ENCODE data around the gene TTC34. TPM values are rescaled to one million over a fixed set of nuclear protein-coding genes. Genes with fewer than 3 reads are reported as not detected.

The TTC34 gene
- total RNA-seq, 1 experiment from 2014 or later, result 0.92 TPM

GRCh38 chr1:2609319-2610035 is 192.0 kb downstream of the TTC34 start:
- Histone ChIP-seq H3T11ph (ENCODE audit: low read length) (no peak overlapping the region), H3K18ac (ENCODE audit: insufficient read length, low read depth, low read length) (no peak overlapping the region), H2AK5ac (ENCODE audit: insufficient read length, low read length) (no peak overlapping the region), H2BK20ac (ENCODE audit: low read depth, low read length, poor library complexity, severe bottlenecking) (no peak overlapping the region), H2BK15ac (ENCODE audit: low read depth, low read length) (no peak overlapping the region), H4K5ac (ENCODE audit: insufficient read length, low read depth, low read length) (no peak overlapping the region), H3K56ac (ENCODE audit: insufficient read length, low read depth, low read length) (no peak overlapping the region), H4K8ac (replicated peaks; ENCODE audit: insufficient read length, low read depth, low read length) (no peak overlapping the region), H3K4me1 (ENCODE audit: insufficient read depth, low read length) (no peaks in the 10 kb centered on the region), H3K79me1 (ENCODE audit: insufficient read depth, low read depth, low read length, poor library complexity, severe bottlenecking) (no peaks in the 10 kb centered on the region), H3K23ac (ENCODE audit: insufficient read length, low read depth, low read length) (no peak overlapping the region), H2AFZ (ENCODE audit: low read length) (no peak overlapping the region), H2BK5ac (ENCODE audit: insufficient read length, low read length) (no peak overlapping the region), H3K14ac (ENCODE audit: insufficient read depth, low read length) (no peak overlapping the region), H4K20me1 (ENCODE audit: control insufficient read depth, insufficient read depth, insufficient read length) (no peaks in the 10 kb centered on the region), H3K23me2 (ENCODE audit: insufficient read length, low read depth, low read length, poor library complexity, severe bottlenecking) (no peaks in the 10 kb centered on the region), H3K4ac (ENCODE audit: low read depth, low read length) (no peak overlapping the region), H3K27ac (ENCODE audit: insufficient read length, low read depth, low read length) (no peak overlapping the region), H3K4me2 (ENCODE audit: insufficient read depth, insufficient read length, low read length) (no peak overlapping the region), H3K9me3 (ENCODE audit: control insufficient read depth, low read depth, low read length) (peaks cover 5% of the 10 kb centered on the region), H3K27me3 (ENCODE audit: insufficient read depth, low read length) (no peaks in the 10 kb centered on the region), H2BK12ac (ENCODE audit: insufficient read length, low read depth, low read length) (no peak overlapping the region), H3K79me2 (ENCODE audit: insufficient read depth, low read length) (0 out of 2 replicates have a peak, but pooled peaks cover 1% of the 10 kb centered on the region), H2BK120ac (ENCODE audit: low read depth, low read length, poor library complexity, severe bottlenecking) (no peak overlapping the region), H4K91ac (ENCODE audit: insufficient read length, low read depth, low read length) (no peak overlapping the region), H3K9ac (ENCODE audit: extremely low read depth, insufficient read length, low read length) (no peak overlapping the region)
- Mint-ChIP-seq H3K4me3 (no peak overlapping the region), H3K9me3 (peaks cover 4 to 14% of the 10 kb centered on the region in 2 experiments), H3K36me3 (ENCODE audit: insufficient read depth in 1 of 3, low read depth in 3 of 3) (no peaks in the 10 kb centered on the region), H3K27me3 (ENCODE audit: low read depth) (peaks cover 17% of the 10 kb centered on the region), H3K27ac (no peak overlapping the region), H3K4me1 (no peaks in the 10 kb centered on the region)
- TF ChIP-seq CTCF (conservative IDR thresholded peaks at IDR 0.05), result no peak
- peak; percentile 21 for DNase-seq
- WGBS (ENCODE audit: extremely low coverage, insufficient read length, low lambda C conversion rate), result no CpG with 5 or more reads among the region's 34 CpGs

Measured in H9 (cell line).